HCT116 (cell line): Measurements from ENCODE around the gene TLE5. TPM values are rescaled to one million over a fixed set of nuclear protein-coding genes. Genes with fewer than 3 reads are reported as not detected.

Experiments used
- ATAC-seq: fragments of 200-7000 bp; cut with Tn5 transposase; 2 replicates; pipeline ENCODE4 v1.9.1; 2020; ENCODE audit warnings: mild to moderate bottlenecking, moderate library complexity
- BruUV-seq: library from RNA; stranded (reverse); fragments of 400-500 nt; replicated peaks from 2 replicates; lab custom pipeline; 2021; lab: Mats Ljungman, UMichigan
- CTCF ChIA-PET: fragments of 300-600 bp; sonication (Branson Sonifier 250); formaldehyde crosslinking; loops from one replicate; lab custom pipeline; 2021; ENCODE audit warnings: antibody characterized with exemption; lab: Charles Lee
- POLR2A ChIA-PET: fragments of 300-600, 350-600 bp; sonication (Branson Sonifier 250); formaldehyde crosslinking; loops from one replicate; lab custom pipeline; 2021; ENCODE audit warnings: antibody characterized with exemption; lab: Charles Lee
- RAD21 ChIA-PET, 2 experiments: fragments of 300-600 bp; sonication (Branson Sonifier 250); formaldehyde crosslinking; loops; one replicate each; lab custom pipeline; 2023; ENCODE audit warnings: low total read pairs in 2 of 2; ENCODE audit not compliant: uncharacterized antibody in 2 of 2, unreplicated experiment in 2 of 2, low non-redundant PET in 1 of 2; lab: Charles Lee
- DNase-seq: peaks from one replicate; pipeline ENCODE4 v3.0.0-alpha.2; 2010; ENCODE audit warnings: low read depth, low spot score
- H2AFZ ChIP-seq: fragments of 200-600 bp; shearing (Covaris generic), sonication (generic); 2 replicates; pipeline ENCODE4 v1.6.1; 2017; ENCODE audit warnings: low read depth, mixed run types, mixed read lengths, antibody characterized with exemption, low read length; ENCODE audit not compliant: poor library complexity, severe bottlenecking
- H3K27ac ChIP-seq: 2 replicates; pipeline ENCODE4 v1.5.1; 2012; ENCODE audit warnings: low read depth, low read length
- H3K27me3 ChIP-seq: fragments of 200-600 bp; sonication (generic); 2 replicates; pipeline ENCODE4 v1.6.1; 2016; ENCODE audit warnings: mixed run types, low read length, mixed read lengths; ENCODE audit not compliant: insufficient read depth
- H3K36me3 ChIP-seq, 2 experiments: fragments of 200-500 bp in 1 of 2; fragments of 200-600 bp in 1 of 2; sonication (Bioruptor generic) in 1 of 2; sonication (generic) in 1 of 2; 2 replicates each; pipeline versions ENCODE4 v1.5.1 to v1.6.1; 2014 to 2016; ENCODE audit warnings: low read length in 2 of 2, inconsistent platforms in 1 of 2, mixed read lengths in 1 of 2, mixed run types in 1 of 2; ENCODE audit not compliant: insufficient read depth in 2 of 2, control insufficient read depth in 1 of 2
- H3K4me1 ChIP-seq, 2 experiments: fragments of 200-600 bp in 1 of 2; sonication (generic) in 1 of 2; 2 replicates each; pipeline versions ENCODE4 v1.5.1 to v1.6.1; 2012 to 2017; ENCODE audit warnings: low read length in 2 of 2, inconsistent platforms in 1 of 2, mild to moderate bottlenecking in 1 of 2, mixed read lengths in 1 of 2, mixed run types in 1 of 2, moderate library complexity in 1 of 2; ENCODE audit not compliant: insufficient read depth in 2 of 2, control insufficient read depth in 1 of 2
- H3K4me2 ChIP-seq: fragments of 200-600 bp; sonication (generic); 2 replicates; pipeline ENCODE4 v1.6.1; 2017; ENCODE audit warnings: mixed run types, low read length, mixed read lengths
- H3K4me3 ChIP-seq, 2 experiments: fragments of 200-600 bp in 1 of 2; sonication (generic) in 1 of 2; replicated peaks in 1 of 2; 2 replicates each; pipeline ENCODE4 v1.5.1; 2011 to 2016; ENCODE audit warnings: low read length in 2 of 2, control low read depth in 1 of 2, low read depth in 1 of 2, mild to moderate bottlenecking in 1 of 2, mixed read lengths in 1 of 2, mixed run types in 1 of 2
- H3K79me2 ChIP-seq: fragments of 200-600 bp; sonication (generic); 2 replicates; pipeline ENCODE4 v1.6.1; 2017; ENCODE audit warnings: mild to moderate bottlenecking, mixed run types, low read length, moderate library complexity, mixed read lengths; ENCODE audit not compliant: insufficient read depth
- H3K9ac ChIP-seq: fragments of 200-600 bp; sonication (generic); 2 replicates; pipeline ENCODE4 v1.6.1; 2016; ENCODE audit warnings: low read length, mixed read lengths
- H3K9me2 ChIP-seq: fragments of 200-600 bp; sonication (generic), shearing (Covaris generic); 2 replicates; pipeline ENCODE4 v1.6.1; 2017; ENCODE audit warnings: mixed run types, mild to moderate bottlenecking, moderate library complexity; ENCODE audit not compliant: insufficient read depth
- H3K9me3 ChIP-seq, 2 experiments: fragments of 200-500 bp in 1 of 2; fragments of 200-600 bp in 1 of 2; sonication (Bioruptor generic) in 1 of 2; sonication (generic) in 1 of 2; 2 replicates each; pipeline ENCODE4 v1.6.1; 2014 to 2017; ENCODE audit warnings: low read length in 2 of 2, mixed read lengths in 2 of 2, inconsistent platforms in 1 of 2, low read depth in 1 of 2, mild to moderate bottlenecking in 1 of 2, mixed run types in 1 of 2, moderate library complexity in 1 of 2; ENCODE audit not compliant: control insufficient read depth in 1 of 2, insufficient read depth in 1 of 2
- H4K20me1 ChIP-seq: fragments of 200-600 bp; sonication (generic), shearing (Covaris generic); 2 replicates; pipeline ENCODE4 v1.6.1; 2017; ENCODE audit warnings: mixed run types, mild to moderate bottlenecking, moderate library complexity; ENCODE audit not compliant: insufficient read depth
- ATF3 ChIP-seq: IDR thresholded peaks from 2 replicates; pipeline ENCODE4 v1.6.1; 2012
- CEBPB ChIP-seq: IDR thresholded peaks from 2 replicates; pipeline ENCODE4 v1.6.1; 2012; ENCODE audit warnings: low read depth
- CTCF ChIP-seq, 3 experiments: fragments of 200-600 bp in 1 of 3; sonication (generic) in 1 of 3; IDR thresholded peaks in 2 of 3; conservative IDR thresholded peaks in 1 of 3; 2 replicates each; pipeline ENCODE4 v1.5.1; 2012 to 2017; ENCODE audit warnings: low read depth in 2 of 3, low read length in 2 of 3, antibody characterized with exemption in 1 of 3, borderline replicate concordance in 1 of 3, control low read depth in 1 of 3, mild to moderate bottlenecking in 1 of 3, mixed read lengths in 1 of 3, mixed run types in 1 of 3, moderate library complexity in 1 of 3; ENCODE audit not compliant: insufficient read depth in 1 of 3
- EGR1 ChIP-seq: IDR thresholded peaks from 2 replicates; pipeline ENCODE4 v1.6.1; 2012; ENCODE audit warnings: low read depth
- ELF1 ChIP-seq: IDR thresholded peaks from 2 replicates; pipeline ENCODE4 v1.6.1; 2012; ENCODE audit warnings: low read depth, borderline replicate concordance
- EZH2 ChIP-seq: fragments of 200-600 bp; sonication (generic); IDR thresholded peaks from 2 replicates; pipeline ENCODE4 v1.6.1; 2017; ENCODE audit warnings: antibody characterized with exemption, mixed run types
- JUND ChIP-seq: IDR thresholded peaks from 2 replicates; pipeline ENCODE4 v1.6.1; 2012
- MAX ChIP-seq: IDR thresholded peaks from 2 replicates; pipeline ENCODE4 v1.6.1; 2012
- POLR2A ChIP-seq: IDR thresholded peaks from 2 replicates; pipeline ENCODE4 v1.7.0; 2011; ENCODE audit warnings: borderline replicate concordance; ENCODE audit not compliant: insufficient read depth, insufficient read length; ENCODE audit errors: extremely low read depth
- POLR2AphosphoS5 ChIP-seq: IDR thresholded peaks from 2 replicates; pipeline ENCODE4 v1.6.1; 2011; ENCODE audit warnings: mild to moderate bottlenecking, low read depth, low read length, moderate library complexity
- RAD21 ChIP-seq: IDR thresholded peaks from 2 replicates; pipeline ENCODE4 v1.6.1; 2012; ENCODE audit warnings: low read depth, mild to moderate bottlenecking
- SIN3A ChIP-seq: IDR thresholded peaks from 2 replicates; pipeline ENCODE4 v1.6.1; 2012; ENCODE audit warnings: low read depth
- SP1 ChIP-seq: IDR thresholded peaks from 2 replicates; pipeline ENCODE4 v1.6.1; 2012; ENCODE audit warnings: low read depth
- SRF ChIP-seq: IDR thresholded peaks from 2 replicates; pipeline ENCODE4 v1.6.1; 2012; ENCODE audit warnings: low read depth
- TCF7L2 ChIP-seq: IDR thresholded peaks from 2 replicates; pipeline ENCODE4 v1.7.0; 2011; ENCODE audit warnings: borderline replicate concordance, inconsistent platforms; ENCODE audit not compliant: insufficient read depth, insufficient read length; ENCODE audit errors: extremely low read depth
- YY1 ChIP-seq: IDR thresholded peaks from 2 replicates; pipeline ENCODE4 v1.6.1; 2011; ENCODE audit warnings: low read length, low read depth, moderate library complexity, mild to moderate bottlenecking; ENCODE audit not compliant: insufficient replicate concordance; ENCODE audit errors: extremely low read depth
- ZFX ChIP-seq: fragments of 450-650 bp; IDR thresholded peaks from 2 replicates; pipeline ENCODE4 v1.6.1; 2017
- ZNF274 ChIP-seq: fragments of 200-500 bp; sonication (Bioruptor generic); IDR thresholded peaks from 2 replicates; pipeline ENCODE4 v1.6.1; 2014; ENCODE audit warnings: mild to moderate bottlenecking, low read depth, low read length, inconsistent platforms
- intact Hi-C: fragments of 100-400 bp; cut with micrococcal nuclease; formaldehyde crosslinking; loops from 2 replicates; pipeline ENCODE4 v1.10.0; 2022
- total RNA-seq: library from RNA; stranded (reverse); gene quantifications from one replicate; pipeline ENCODE4 v1.2.1, GENCODE V29; 2021; ENCODE audit not compliant: unreplicated experiment
- TF ChIP-seq, protein P1 (sequence below): IDR thresholded peaks from 2 replicates; pipeline ENCODE4 v1.6.1; 2012; ENCODE audit warnings: low read depth
- TF ChIP-seq, protein P2 (sequence below): IDR thresholded peaks from 2 replicates; pipeline ENCODE4 v1.6.1; 2011; ENCODE audit warnings: mild to moderate bottlenecking, low read length, moderate library complexity; ENCODE audit not compliant: insufficient replicate concordance; ENCODE audit errors: extremely low read depth

Gene TLE5
- total RNA-seq, 1 experiment from 2014 or later, result 263 TPM

- ChIA-PET CTCF (interaction anchor here (1.0 to 1.2 kb wide), 2 partner anchors 64 to 69 kb away, joined by 3 to 4 read pairs; no protein-coding TSS in a partner anchor), RAD21 (interaction anchor here (0.6 to 1.3 kb wide), 4 partner anchors 64 to 425 kb away, joined by 4 to 7 read pairs (median 4); no protein-coding TSS in a partner anchor), POLR2A (interaction anchor here (0.6 to 1.2 kb wide), 2 partner anchors 14 to 238 kb away, joined by 4 to 5 read pairs; no protein-coding TSS in a partner anchor)
- intact Hi-C loops, result no loop called here
- Histone ChIP-seq H4K20me1 (no peaks in the 10 kb centered on the region), H3K27ac (peak overlapping the region; percentile 24; the same call in 1 of the 2 replicates), H3K79me2 (no peaks in the 10 kb centered on the region), H3K4me3 (no peak overlapping the region; a peak in 1 of 4 replicates), H3K4me1 (peaks cover 29 to 49% of the 10 kb centered on the region in 2 experiments), H2AFZ (peak overlapping the region; percentile 77), H3K36me3 (no peaks in the 10 kb centered on the region), H3K9ac (peak overlapping the region; percentile 15; the same call in 1 of the 2 replicates), H3K27me3 (no peaks in the 10 kb centered on the region), H3K9me2 (no peaks in the 10 kb centered on the region), H3K9me3 (no peaks in the 10 kb centered on the region), H3K4me2 (peak overlapping the region; percentile 42)
- DNase-seq (peak; percentile 59), ATAC-seq (peak; percentile 29)
- BruUV-seq, result no TSS peak
- TF ChIP-seq TCF7L2 (peak; percentile 88), ELF1 (no peak), ZNF274 (no peak), CTCF (IDR thresholded peaks at IDR 0.05 in 2 of 3, conservative IDR thresholded peaks at IDR 0.05 in 1 of 3; ENCODE audit: borderline replicate concordance in 1 of 3, insufficient read depth in 1 of 3, low read depth in 2 of 3, low read length in 2 of 3) (peak; percentile 43 to 52 (median 48); a peak in 5 of 6 replicates), RAD21 (peak; percentile 75), EZH2 (no peak), JUND (no peak), EGR1 (no peak), YY1 (no peak), SP1 (no peak), ZFX (no peak), CEBPB (no peak), SIN3A (no peak), POLR2A (no peak), MAX (no peak), SRF (no peak), POLR2AphosphoS5 (no peak), ATF3 (no peak)
- TF ChIP-seq, protein P1, sequence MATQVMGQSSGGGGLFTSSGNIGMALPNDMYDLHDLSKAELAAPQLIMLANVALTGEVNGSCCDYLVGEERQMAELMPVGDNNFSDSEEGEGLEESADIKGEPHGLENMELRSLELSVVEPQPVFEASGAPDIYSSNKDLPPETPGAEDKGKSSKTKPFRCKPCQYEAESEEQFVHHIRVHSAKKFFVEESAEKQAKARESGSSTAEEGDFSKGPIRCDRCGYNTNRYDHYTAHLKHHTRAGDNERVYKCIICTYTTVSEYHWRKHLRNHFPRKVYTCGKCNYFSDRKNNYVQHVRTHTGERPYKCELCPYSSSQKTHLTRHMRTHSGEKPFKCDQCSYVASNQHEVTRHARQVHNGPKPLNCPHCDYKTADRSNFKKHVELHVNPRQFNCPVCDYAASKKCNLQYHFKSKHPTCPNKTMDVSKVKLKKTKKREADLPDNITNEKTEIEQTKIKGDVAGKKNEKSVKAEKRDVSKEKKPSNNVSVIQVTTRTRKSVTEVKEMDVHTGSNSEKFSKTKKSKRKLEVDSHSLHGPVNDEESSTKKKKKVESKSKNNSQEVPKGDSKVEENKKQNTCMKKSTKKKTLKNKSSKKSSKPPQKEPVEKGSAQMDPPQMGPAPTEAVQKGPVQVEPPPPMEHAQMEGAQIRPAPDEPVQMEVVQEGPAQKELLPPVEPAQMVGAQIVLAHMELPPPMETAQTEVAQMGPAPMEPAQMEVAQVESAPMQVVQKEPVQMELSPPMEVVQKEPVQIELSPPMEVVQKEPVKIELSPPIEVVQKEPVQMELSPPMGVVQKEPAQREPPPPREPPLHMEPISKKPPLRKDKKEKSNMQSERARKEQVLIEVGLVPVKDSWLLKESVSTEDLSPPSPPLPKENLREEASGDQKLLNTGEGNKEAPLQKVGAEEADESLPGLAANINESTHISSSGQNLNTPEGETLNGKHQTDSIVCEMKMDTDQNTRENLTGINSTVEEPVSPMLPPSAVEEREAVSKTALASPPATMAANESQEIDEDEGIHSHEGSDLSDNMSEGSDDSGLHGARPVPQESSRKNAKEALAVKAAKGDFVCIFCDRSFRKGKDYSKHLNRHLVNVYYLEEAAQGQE, result no peak
- TF ChIP-seq, protein P2, sequence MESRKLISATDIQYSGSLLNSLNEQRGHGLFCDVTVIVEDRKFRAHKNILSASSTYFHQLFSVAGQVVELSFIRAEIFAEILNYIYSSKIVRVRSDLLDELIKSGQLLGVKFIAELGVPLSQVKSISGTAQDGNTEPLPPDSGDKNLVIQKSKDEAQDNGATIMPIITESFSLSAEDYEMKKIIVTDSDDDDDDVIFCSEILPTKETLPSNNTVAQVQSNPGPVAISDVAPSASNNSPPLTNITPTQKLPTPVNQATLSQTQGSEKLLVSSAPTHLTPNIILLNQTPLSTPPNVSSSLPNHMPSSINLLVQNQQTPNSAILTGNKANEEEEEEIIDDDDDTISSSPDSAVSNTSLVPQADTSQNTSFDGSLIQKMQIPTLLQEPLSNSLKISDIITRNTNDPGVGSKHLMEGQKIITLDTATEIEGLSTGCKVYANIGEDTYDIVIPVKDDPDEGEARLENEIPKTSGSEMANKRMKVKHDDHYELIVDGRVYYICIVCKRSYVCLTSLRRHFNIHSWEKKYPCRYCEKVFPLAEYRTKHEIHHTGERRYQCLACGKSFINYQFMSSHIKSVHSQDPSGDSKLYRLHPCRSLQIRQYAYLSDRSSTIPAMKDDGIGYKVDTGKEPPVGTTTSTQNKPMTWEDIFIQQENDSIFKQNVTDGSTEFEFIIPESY, result no peak
Measured at GRCh38 chr19:3039641-3040077, 22.6 kb downstream of the TLE5 start.
